Right lobe of liver (tissue), 4 donors: Measurements from ENCODE around the gene TGFBR3.

Experiments used
- CTCF ChIP-seq, 4 donors: fragments of 200-600 bp in 3 of 4; fragments of 450-650 bp in 1 of 4; IDR thresholded peaks; one replicate each; pipeline versions ENCODE4 v1.5.1 to v1.8.0; 2016 to 2022; ENCODE audit warnings: antibody characterized with exemption in 4 of 4, mild to moderate bottlenecking in 2 of 4
- POLR2A ChIP-seq: fragments of 450-650 bp; IDR thresholded peaks from one replicate; pipeline ENCODE4 v1.6.1; 2017; ENCODE audit warnings: antibody characterized with exemption, mild to moderate bottlenecking
- donor health status: DM: no; HTN: no; CAD: no.
- donor health status: DM: no; HTN: no; CAD: no.
- donor health status: DM: no; HTN: yes; CAD: no.

- TF ChIP-seq POLR2A (no peak), CTCF (IDR thresholded peaks at IDR 0.05) (no peak)
Observed at GRCh38 chr1:91741906-91742305, 144.0 kb downstream of the TGFBR3 start.
